ENCODE data around the gene GNB3.
"Not testable (repeated sequence)": the region's sequence is repeated elsewhere in the genome, so short reads cannot be mapped to it uniquely, and the experiment has no call there.

The GNB3 gene

DNA sequence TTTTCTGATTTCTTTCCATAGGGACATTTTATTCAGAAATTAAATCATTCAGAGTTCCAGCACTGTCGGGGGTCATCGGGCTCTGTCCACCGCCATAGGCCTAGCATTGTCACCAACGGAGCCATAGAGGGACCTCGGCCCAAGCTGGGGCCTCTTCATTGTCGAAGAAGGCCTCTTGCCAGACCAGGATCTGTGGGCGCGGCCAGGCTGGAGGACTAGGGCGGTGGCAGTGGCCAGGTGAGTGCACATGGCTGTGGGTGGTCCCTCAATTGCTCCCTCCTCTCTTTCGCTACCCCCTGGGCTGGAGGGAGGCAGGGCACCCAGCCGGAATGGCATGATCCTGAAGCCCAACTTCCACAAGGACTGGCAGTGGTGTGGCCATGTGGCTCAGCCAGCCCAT, 43.0 kb downstream of the GNB3 start:
- DNase-seq (ENCODE audit: low spot score): no peak

DNA sequence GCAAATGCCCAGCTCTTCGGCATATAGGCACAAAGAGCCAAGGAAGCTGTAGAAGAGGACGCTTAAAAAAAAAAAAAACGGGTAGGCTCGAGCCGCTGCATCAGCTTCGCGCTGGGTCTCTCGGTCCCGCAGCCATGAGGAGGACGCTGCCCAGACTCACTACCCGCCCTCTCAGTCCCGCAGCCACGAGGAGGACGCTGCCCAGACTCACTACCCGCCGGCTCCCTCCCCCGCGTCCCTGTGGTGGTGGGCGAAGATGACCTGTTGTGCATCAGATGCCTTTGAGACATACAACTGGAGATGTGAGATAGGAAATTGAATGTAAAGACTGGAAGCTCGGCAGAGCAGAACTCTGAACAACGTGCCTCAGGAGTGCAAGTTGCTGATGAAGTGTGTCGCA, 43.8 kb downstream of the GNB3 start:
- DNase-seq (ENCODE audit: low spot score): no peak

DNA sequence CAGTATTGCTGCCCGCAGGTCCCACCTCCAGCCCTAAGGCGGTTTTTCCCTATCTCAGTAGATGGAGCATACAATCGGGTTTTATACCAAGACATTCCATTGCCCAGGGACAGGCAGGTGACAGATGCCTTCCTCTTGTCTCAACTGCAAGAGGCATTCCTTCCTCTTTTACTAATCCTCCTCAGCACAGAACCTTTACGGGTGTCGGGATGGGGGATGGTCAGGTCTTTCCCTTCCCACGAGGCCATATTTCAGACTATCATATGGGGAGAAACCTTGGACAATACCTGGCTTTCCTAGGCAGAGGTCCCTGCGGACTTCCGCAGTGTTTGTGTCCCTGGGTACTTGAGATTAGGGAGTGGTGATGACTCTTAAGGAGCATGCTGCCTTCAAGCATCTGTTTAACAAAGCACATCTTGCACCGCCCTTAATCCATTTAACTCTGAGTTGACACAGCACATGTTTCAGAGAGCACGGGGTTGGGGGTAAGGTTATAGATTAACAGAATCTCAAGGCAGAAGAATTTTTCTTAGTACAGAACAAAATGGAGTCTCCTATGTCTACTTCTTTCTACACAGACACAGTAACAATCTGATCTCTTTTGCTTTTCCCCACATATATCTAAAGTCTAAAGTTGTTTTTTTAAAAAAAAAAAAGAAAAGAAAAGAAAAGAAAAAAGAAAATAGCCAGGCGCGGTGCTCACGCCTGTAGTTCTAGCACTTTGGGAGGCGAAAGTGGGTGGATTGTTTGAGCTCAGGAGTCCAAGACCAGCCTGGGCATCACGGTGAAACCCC, 45.7 kb downstream of the GNB3 start:
- DNase-seq (ENCODE audit: low spot score): not testable (repeated sequence)

DNA sequence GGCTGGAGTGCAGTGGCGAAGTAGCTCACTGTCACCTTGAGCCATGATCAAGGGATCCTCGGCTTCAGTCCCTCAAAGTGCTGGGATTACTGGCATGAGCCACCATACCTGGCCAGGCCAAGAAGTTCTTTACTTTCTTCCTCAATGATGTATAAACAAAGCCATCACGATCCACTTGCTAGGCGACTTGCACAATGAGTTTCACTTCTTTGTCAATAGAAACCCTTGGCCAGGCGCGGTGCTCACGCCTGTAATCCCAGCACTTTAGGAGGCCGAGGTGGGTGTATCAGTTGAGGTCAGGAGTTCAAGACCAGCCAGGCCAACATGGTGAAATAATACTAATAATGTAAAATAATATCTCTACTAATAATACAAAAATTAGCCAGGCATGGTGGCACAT, 46.7 kb downstream of the GNB3 start:
- no peak for DNase-seq (ENCODE audit: low spot score)

DNA sequence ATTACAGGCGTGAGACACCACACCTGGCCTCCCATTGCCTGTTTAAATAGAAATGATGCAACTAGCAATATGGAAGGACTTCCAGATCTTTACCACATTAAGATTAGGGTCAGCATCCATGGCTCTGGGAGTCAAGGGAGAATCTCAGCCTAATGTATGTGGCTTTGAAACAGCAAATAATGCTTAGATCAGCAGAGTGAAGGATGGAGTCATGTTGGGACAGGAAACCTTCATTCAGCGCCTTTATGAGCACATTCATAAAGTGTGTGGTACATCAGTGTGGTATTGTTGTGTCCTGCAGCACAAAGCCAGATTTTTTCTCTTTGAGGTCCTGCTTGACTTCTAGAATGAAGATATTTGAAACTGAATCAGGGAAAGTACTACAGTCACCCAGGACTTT, 47.6 kb downstream of the GNB3 start:
- DNase-seq (ENCODE audit: low spot score): no peak

DNA sequence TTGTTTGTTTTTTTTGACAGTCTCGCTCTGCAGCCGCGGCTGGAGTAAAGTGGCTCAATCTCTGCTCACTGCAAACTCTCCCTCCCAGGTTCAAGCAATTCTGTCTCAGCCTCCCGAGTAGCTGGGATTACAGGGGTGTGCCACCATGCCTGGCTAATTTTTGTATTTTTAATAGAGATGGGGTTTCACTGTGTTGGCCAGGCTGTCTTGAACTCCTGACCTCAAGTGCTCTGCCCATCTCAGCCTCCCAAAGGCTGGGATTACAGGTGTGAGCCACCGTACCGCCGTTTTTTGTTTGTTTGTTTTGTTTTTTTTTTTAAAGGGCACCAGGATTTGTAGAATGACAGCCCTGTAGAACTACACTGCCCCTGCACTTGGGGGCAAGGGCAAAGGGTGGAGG, 48.1 kb downstream of the GNB3 start:
- DNase-seq (ENCODE audit: low spot score): not testable (repeated sequence)

DNA sequence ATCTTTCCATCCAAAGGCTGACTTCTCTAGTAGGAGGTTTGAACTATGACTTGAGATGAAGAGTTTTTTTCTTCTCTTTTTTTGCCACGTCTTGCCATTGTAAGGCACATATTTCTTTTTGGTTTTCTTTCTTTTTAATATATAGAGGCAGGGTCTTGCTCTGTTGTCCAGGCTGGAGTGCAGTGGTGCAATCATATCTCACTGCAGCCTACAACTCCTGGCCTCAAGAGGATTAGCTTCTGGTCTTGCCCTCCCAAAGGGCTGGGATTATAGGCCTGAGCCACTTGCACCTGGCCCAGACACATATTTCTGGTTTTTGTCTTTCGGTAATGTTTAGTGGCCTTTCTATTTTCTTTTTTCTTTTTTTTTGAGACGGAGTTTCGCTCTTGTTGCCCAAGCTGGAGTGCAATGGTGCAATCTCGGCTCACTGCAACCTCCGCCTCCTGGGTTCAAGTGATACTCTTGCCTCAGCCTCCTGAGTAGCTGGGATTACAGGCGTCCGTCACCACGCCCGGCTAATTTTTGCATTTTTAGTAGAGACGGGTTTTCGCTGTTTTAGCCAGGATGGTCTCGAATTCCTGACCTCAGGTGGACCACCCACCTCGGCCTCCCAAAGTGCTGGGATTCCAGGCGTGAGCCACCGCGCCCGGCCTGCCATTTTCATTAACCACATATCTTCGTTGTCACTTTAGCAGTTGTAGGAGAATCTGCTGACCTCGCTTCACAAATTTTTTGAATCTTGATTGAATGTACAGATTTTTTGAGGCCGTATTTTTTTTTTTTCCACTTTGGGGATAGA, 49.2 kb downstream of the GNB3 start:
- DNase-seq (ENCODE audit: low spot score): not testable (repeated sequence)

DNA sequence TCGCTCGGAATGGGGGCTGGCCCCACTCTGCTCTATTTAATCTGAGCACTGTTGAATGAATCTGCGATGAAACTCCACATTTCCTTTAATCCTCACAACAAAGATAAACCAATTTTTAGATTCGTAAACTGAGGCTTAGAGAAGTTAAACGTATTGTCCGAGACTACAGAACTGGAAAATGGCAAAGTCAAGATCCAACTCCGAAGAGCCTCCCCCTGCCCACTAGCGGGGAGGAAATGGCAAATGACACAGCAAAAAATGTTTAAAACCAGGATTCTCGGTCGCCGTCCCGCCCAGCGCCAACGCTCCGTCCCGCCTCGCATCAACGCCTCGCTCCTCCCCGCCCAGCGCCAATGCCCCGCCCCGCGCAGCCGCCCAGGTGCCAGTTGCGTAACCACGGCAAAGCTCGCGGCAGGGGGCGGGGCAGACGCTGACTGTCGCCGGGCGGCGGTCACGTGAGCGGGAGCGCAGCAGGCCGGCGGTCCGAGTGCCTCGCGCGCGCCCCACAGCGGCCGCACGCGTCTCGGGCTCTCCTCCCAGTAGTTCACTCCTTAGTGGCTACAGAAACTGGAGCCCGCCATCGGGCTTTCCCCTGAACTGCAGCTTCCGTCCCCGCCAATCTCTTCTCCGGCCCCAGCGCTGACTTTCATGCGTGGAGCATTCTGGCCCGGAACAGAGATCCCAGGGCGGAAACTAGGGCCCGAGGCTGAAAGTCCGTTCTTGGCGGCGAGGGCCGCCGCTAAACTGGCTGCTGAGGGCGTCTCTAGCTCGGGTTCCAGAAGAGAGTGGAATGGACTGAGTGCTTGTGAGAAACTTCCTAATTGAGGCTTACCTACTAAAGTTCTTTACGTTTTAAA, 50.3 kb downstream of the GNB3 start:
- DNase-seq (ENCODE audit: low spot score): peak; percentile 98

DNA sequence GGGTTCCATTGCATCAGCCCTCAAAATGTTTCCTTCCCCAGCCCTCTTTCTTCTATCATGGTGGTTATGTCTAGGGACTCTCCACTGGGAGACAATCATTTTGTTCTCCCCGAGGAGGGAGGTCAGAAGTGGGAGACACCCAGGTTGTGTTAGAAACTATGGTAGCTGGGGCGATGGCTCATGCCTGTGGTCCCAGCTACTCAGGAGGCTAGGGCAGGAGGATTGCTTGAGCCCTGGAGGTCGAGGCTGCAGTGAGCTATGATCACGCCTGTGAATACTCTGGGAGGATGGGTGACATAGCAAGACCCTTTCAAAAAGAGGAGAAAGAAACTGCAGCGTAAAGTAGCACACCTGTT, 50.9 kb downstream of the GNB3 start:
- no peak for DNase-seq (ENCODE audit: low spot score)

DNA sequence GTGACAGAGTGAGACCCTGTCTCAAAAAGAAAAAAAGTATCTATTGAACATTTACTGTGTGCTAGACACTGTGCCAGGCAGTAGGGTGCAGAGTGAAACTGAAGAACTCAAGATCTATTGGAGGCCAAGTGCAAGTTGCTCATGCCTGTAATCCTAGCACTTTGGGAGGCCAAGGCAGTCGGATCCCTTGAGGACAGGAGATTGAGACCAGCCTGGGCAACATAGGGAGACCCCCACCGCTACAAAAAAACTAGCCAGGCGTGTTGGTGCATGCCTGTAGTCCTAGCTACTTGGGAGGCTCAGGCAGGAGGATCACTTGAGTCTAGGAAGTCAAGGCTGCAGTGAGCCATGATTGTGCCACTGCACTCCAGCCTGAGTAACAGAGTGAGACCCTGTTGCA, 52.0 kb downstream of the GNB3 start:
- not testable (repeated sequence) for DNase-seq (ENCODE audit: low spot score)

DNA sequence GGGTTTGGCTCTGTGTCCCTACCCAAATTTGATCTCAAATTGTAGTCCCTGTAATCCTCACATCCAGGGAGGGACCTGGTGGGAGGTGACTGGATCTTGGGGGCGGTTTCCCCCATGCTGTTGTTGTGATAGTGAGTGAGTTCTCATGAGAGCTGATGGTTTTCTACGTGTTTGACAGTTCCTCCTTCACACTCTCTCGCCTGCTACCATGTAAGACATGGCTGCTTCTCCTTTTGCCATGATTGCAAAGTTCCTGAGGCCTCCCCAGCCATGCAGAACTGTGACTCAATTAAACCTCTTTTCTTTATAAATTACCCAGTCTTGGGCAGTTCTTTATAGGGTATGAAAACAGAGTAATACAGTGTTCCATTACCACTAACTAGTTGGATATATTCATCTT, 53.6 kb downstream of the GNB3 start:
- no peak for DNase-seq (ENCODE audit: low spot score)
